GM23248 (cell line): Measurements from ENCODE around the gene ADAMTSL2.

ENCODE experiments used
- EZH2 ChIP-seq: fragments of 200-600 bp; sonication (generic); IDR thresholded peaks from 2 replicates; pipeline ENCODE4 v1.6.1; 2018; ENCODE audit warnings: antibody characterized with exemption, mild to moderate bottlenecking; ENCODE audit not compliant: insufficient read depth, poor library complexity, severe bottlenecking
- EZH2phosphoT487 ChIP-seq: fragments of 200-600 bp; sonication (generic); IDR thresholded peaks from 2 replicates; pipeline ENCODE4 v1.6.1; 2018; ENCODE audit warnings: antibody characterized with exemption, moderate library complexity, mild to moderate bottlenecking, low read depth; ENCODE audit not compliant: insufficient read depth

- TF ChIP-seq EZH2: no peak
- TF ChIP-seq EZH2phosphoT487: no peak
Measured at GRCh38 chr9:133574771-133575170, 40.3 kb downstream of the ADAMTSL2 start.
